SU-DHL-6 (cell line): ENCODE measurements around the gene ACTL6A.

ENCODE experiments used
- CTCF ChIP-seq: fragments of 200-600 bp; sonication (generic); IDR thresholded peaks from one replicate; pipeline ENCODE4 v1.5.1; 2017; ENCODE audit warnings: antibody characterized with exemption, mild to moderate bottlenecking, low read length, moderate library complexity; ENCODE audit not compliant: insufficient read depth, poor library complexity, severe bottlenecking
- EZH2phosphoT487 ChIP-seq: fragments of 200-600 bp; sonication (generic), shearing (Covaris generic); conservative IDR thresholded peaks from 2 replicates; pipeline ENCODE4 v1.6.1; 2018; ENCODE audit warnings: mild to moderate bottlenecking, antibody characterized with exemption, low read length, moderate library complexity, mixed read lengths

GRCh38 chr3:179608931-179609720 lies 46.4 kb downstream of the ACTL6A start:
- no peak for TF ChIP-seq CTCF
- TF ChIP-seq EZH2phosphoT487, result no peak
